Large intestine (tissue), 3 donors: ENCODE results near the gene CDH23. TPM values are rescaled to one million over a fixed set of nuclear protein-coding genes. Genes with fewer than 3 reads are reported as not detected.
A peak's percentile ranks its signal among the peaks of the same experiment; 100 is the strongest.

Experiments used
- DNase-seq, 2 donors: peaks; one replicate each; pipeline versions ENCODE4 v3.0.0 to v3.0.0-alpha.2; 2013
- H3K27ac ChIP-seq: one replicate; pipeline ENCODE4 v1.5.1; 2013; ENCODE audit warnings: low read length
- H3K27me3 ChIP-seq: 2 replicates; pipeline ENCODE4 v1.6.1; 2013; ENCODE audit warnings: low read length; ENCODE audit not compliant: control insufficient read depth, insufficient read depth
- H3K36me3 ChIP-seq: 2 replicates; pipeline ENCODE4 v1.6.1; 2013; ENCODE audit warnings: low read length; ENCODE audit not compliant: control insufficient read depth, insufficient read depth
- H3K4me1 ChIP-seq: one replicate; pipeline ENCODE4 v1.6.1; 2013; ENCODE audit warnings: low read length; ENCODE audit not compliant: control insufficient read depth, insufficient read depth
- H3K4me3 ChIP-seq: one replicate; pipeline ENCODE4 v1.5.1; 2013; ENCODE audit warnings: low read length
- H3K9me3 ChIP-seq: one replicate; pipeline ENCODE4 v1.6.1; 2013; ENCODE audit warnings: mild to moderate bottlenecking, low read depth, low read length, moderate library complexity; ENCODE audit not compliant: control insufficient read depth
- WGBS: methylation state at CpG from one replicate; pipeline ENCODE4 v1.1.5; 2013; ENCODE audit warnings: low lambda C conversion rate; ENCODE audit not compliant: insufficient coverage; 5-methylcytosine and 5-hydroxymethylcytosine counted together
- polyA plus RNA-seq: library from polyadenylated mRNA; unstranded; fragments of 120-200 nt; gene quantifications from one replicate; pipeline ENCODE4 v1.2.1, GENCODE V29; 2013

CDH23 gene
- polyA plus RNA-seq, 1 donor: 1.7 TPM

GRCh38 chr10:71772832-71773220 is 376.1 kb downstream of the CDH23 start:
- no CpG with 5 or more reads among the region's 4 CpGs for WGBS
- DNase-seq: no peak
- Histone ChIP-seq H3K9me3 (no peaks in the 10 kb centered on the region), H3K27ac (peak overlapping the region; percentile 58), H3K4me1 (peaks cover 55% of the 10 kb centered on the region), H3K36me3 (no peaks in the 10 kb centered on the region), H3K27me3 (no peaks in the 10 kb centered on the region), H3K4me3 (peak overlapping the region; percentile 80)

GRCh38 chr10:71773221-71773971 is 376.7 kb downstream of the CDH23 start, which contains the start of gene VSIR:
VSIR (minus strand) TSS chr10:71773520; CDS start chr10:71773439, 81 bp downstream.
- no peaks in the 10 kb centered on the region for H3K9me3 ChIP-seq
- WGBS: no CpG with 5 or more reads among the region's 55 CpGs
- peaks cover 50% of the 10 kb centered on the region for H3K4me1 ChIP-seq
- DNase-seq: peak; percentile 85 to 91
- peak within 1 kb of the TSS; percentile 80 for H3K4me3 ChIP-seq
- no peaks in the 10 kb centered on the region for H3K36me3 ChIP-seq
- H3K27ac ChIP-seq: peak within 1 kb of the TSS; percentile 58
- H3K27me3 ChIP-seq: no peaks in the 10 kb centered on the region

GRCh38 chr10:71774916-71775702 is 378.4 kb downstream of the CDH23 start:
- peaks cover 37% of the 10 kb centered on the region for H3K4me1 ChIP-seq
- H3K9me3 ChIP-seq: no peaks in the 10 kb centered on the region
- no peaks in the 10 kb centered on the region for H3K36me3 ChIP-seq
- H3K4me3 ChIP-seq: no peak overlapping the region
- DNase-seq: no peak
- H3K27me3 ChIP-seq: no peaks in the 10 kb centered on the region
- no peak overlapping the region for H3K27ac ChIP-seq
- WGBS: no CpG with 5 or more reads among the region's 3 CpGs

- H3K36me3 ChIP-seq: no peaks in the 10 kb centered on the region
- no peak overlapping the region for H3K4me3 ChIP-seq
- no peaks in the 10 kb centered on the region for H3K9me3 ChIP-seq
- peaks cover 25% of the 10 kb centered on the region for H3K4me1 ChIP-seq
- DNase-seq: no peak
- WGBS: no CpG with 5 or more reads among the region's 2 CpGs
- no peaks in the 10 kb centered on the region for H3K27me3 ChIP-seq
- H3K27ac ChIP-seq: no peak overlapping the region
Measured at GRCh38 chr10:71776481-71776925, 379.8 kb downstream of the CDH23 start.

GRCh38 chr10:71777213-71777985 is 380.7 kb downstream of the CDH23 start:
- Histone ChIP-seq H3K9me3 (no peaks in the 10 kb centered on the region), H3K4me3 (no peak overlapping the region), H3K27ac (no peak overlapping the region), H3K27me3 (no peaks in the 10 kb centered on the region), H3K36me3 (no peaks in the 10 kb centered on the region), H3K4me1 (peaks cover 16% of the 10 kb centered on the region)
- WGBS: no CpG with 5 or more reads among the region's 17 CpGs
- DNase-seq: no peak

- H3K4me1 ChIP-seq: peaks cover 8% of the 10 kb centered on the region
- no peaks in the 10 kb centered on the region for H3K9me3 ChIP-seq
- no peak for DNase-seq
- no peak overlapping the region for H3K27ac ChIP-seq
- no peaks in the 10 kb centered on the region for H3K36me3 ChIP-seq
- 83% methylated on average over 1 of the region's 11 CpGs for WGBS
- no peak overlapping the region for H3K4me3 ChIP-seq
- no peaks in the 10 kb centered on the region for H3K27me3 ChIP-seq
Measured at GRCh38 chr10:71778071-71778825, 381.5 kb downstream of the CDH23 start.

GRCh38 chr10:71779641-71780040 is 382.9 kb downstream of the CDH23 start:
- Histone ChIP-seq H3K9me3 (no peaks in the 10 kb centered on the region), H3K27me3 (no peaks in the 10 kb centered on the region), H3K4me1 (no peaks in the 10 kb centered on the region), H3K27ac (no peak overlapping the region), H3K4me3 (no peak overlapping the region), H3K36me3 (no peaks in the 10 kb centered on the region)
- no peak for DNase-seq
- WGBS: no CpG with 5 or more reads among the region's 6 CpGs

- H3K9me3 ChIP-seq: no peaks in the 10 kb centered on the region
- H3K4me1 ChIP-seq: no peaks in the 10 kb centered on the region
Measured at GRCh38 chr10:71780156-71780555, 383.4 kb downstream of the CDH23 start.

GRCh38 chr10:71780719-71781118 is 384.0 kb downstream of the CDH23 start:
- Histone ChIP-seq H3K27ac (no peak overlapping the region), H3K4me3 (no peak overlapping the region), H3K4me1 (no peaks in the 10 kb centered on the region), H3K27me3 (no peaks in the 10 kb centered on the region), H3K36me3 (no peaks in the 10 kb centered on the region), H3K9me3 (no peaks in the 10 kb centered on the region)
- no CpG with 5 or more reads among the region's 9 CpGs for WGBS
- no peak for DNase-seq

More at GRCh38 chr10:71780156-71780555, 383.4 kb downstream of the CDH23 start:
- DNase-seq: no peak
- H3K27me3 ChIP-seq: no peaks in the 10 kb centered on the region
- WGBS: 100% methylated on average over 2 of the region's 7 CpGs
- no peak overlapping the region for H3K4me3 ChIP-seq
- no peaks in the 10 kb centered on the region for H3K36me3 ChIP-seq
- no peak overlapping the region for H3K27ac ChIP-seq
